HCT116 (cell line): ENCODE data around the gene SPTY2D1. TPM values are rescaled to one million over a fixed set of nuclear protein-coding genes. Genes with fewer than 3 reads are reported as not detected.
A peak's percentile ranks its signal among the peaks of the same experiment; 100 is the strongest.

Source experiments
- ATAC-seq: fragments of 200-7000 bp; cut with Tn5 transposase; 2 replicates; pipeline ENCODE4 v1.9.1; 2020; ENCODE audit warnings: mild to moderate bottlenecking, moderate library complexity
- BruUV-seq: library from RNA; stranded (reverse); fragments of 400-500 nt; replicated peaks from 2 replicates; lab custom pipeline; 2021; lab: Mats Ljungman, UMichigan
- CTCF ChIA-PET: fragments of 300-600 bp; sonication (Branson Sonifier 250); formaldehyde crosslinking; loops from one replicate; lab custom pipeline; 2021; ENCODE audit warnings: antibody characterized with exemption; lab: Charles Lee
- POLR2A ChIA-PET: fragments of 300-600, 350-600 bp; sonication (Branson Sonifier 250); formaldehyde crosslinking; loops from one replicate; lab custom pipeline; 2021; ENCODE audit warnings: antibody characterized with exemption; lab: Charles Lee
- RAD21 ChIA-PET, 2 experiments: fragments of 300-600 bp; sonication (Branson Sonifier 250); formaldehyde crosslinking; loops; one replicate each; lab custom pipeline; 2023; ENCODE audit warnings: low total read pairs in 2 of 2; ENCODE audit not compliant: uncharacterized antibody in 2 of 2, unreplicated experiment in 2 of 2, low non-redundant PET in 1 of 2; lab: Charles Lee
- DNase-seq: peaks from one replicate; pipeline ENCODE4 v3.0.0-alpha.2; 2010; ENCODE audit warnings: low read depth, low spot score
- H2AFZ ChIP-seq: fragments of 200-600 bp; shearing (Covaris generic), sonication (generic); 2 replicates; pipeline ENCODE4 v1.6.1; 2017; ENCODE audit warnings: low read depth, mixed run types, mixed read lengths, antibody characterized with exemption, low read length; ENCODE audit not compliant: poor library complexity, severe bottlenecking
- H3K27ac ChIP-seq: 2 replicates; pipeline ENCODE4 v1.5.1; 2012; ENCODE audit warnings: low read depth, low read length
- H3K27me3 ChIP-seq: fragments of 200-600 bp; sonication (generic); 2 replicates; pipeline ENCODE4 v1.6.1; 2016; ENCODE audit warnings: mixed run types, low read length, mixed read lengths; ENCODE audit not compliant: insufficient read depth
- H3K36me3 ChIP-seq, 2 experiments: fragments of 200-500 bp in 1 of 2; fragments of 200-600 bp in 1 of 2; sonication (Bioruptor generic) in 1 of 2; sonication (generic) in 1 of 2; 2 replicates each; pipeline versions ENCODE4 v1.5.1 to v1.6.1; 2014 to 2016; ENCODE audit warnings: low read length in 2 of 2, inconsistent platforms in 1 of 2, mixed read lengths in 1 of 2, mixed run types in 1 of 2; ENCODE audit not compliant: insufficient read depth in 2 of 2, control insufficient read depth in 1 of 2
- H3K4me1 ChIP-seq, 2 experiments: fragments of 200-600 bp in 1 of 2; sonication (generic) in 1 of 2; 2 replicates each; pipeline versions ENCODE4 v1.5.1 to v1.6.1; 2012 to 2017; ENCODE audit warnings: low read length in 2 of 2, inconsistent platforms in 1 of 2, mild to moderate bottlenecking in 1 of 2, mixed read lengths in 1 of 2, mixed run types in 1 of 2, moderate library complexity in 1 of 2; ENCODE audit not compliant: insufficient read depth in 2 of 2, control insufficient read depth in 1 of 2
- H3K4me2 ChIP-seq: fragments of 200-600 bp; sonication (generic); 2 replicates; pipeline ENCODE4 v1.6.1; 2017; ENCODE audit warnings: mixed run types, low read length, mixed read lengths
- H3K4me3 ChIP-seq, 2 experiments: fragments of 200-600 bp in 1 of 2; sonication (generic) in 1 of 2; replicated peaks in 1 of 2; 2 replicates each; pipeline ENCODE4 v1.5.1; 2011 to 2016; ENCODE audit warnings: low read length in 2 of 2, control low read depth in 1 of 2, low read depth in 1 of 2, mild to moderate bottlenecking in 1 of 2, mixed read lengths in 1 of 2, mixed run types in 1 of 2
- H3K79me2 ChIP-seq: fragments of 200-600 bp; sonication (generic); 2 replicates; pipeline ENCODE4 v1.6.1; 2017; ENCODE audit warnings: mild to moderate bottlenecking, mixed run types, low read length, moderate library complexity, mixed read lengths; ENCODE audit not compliant: insufficient read depth
- H3K9ac ChIP-seq: fragments of 200-600 bp; sonication (generic); 2 replicates; pipeline ENCODE4 v1.6.1; 2016; ENCODE audit warnings: low read length, mixed read lengths
- H3K9me2 ChIP-seq: fragments of 200-600 bp; sonication (generic), shearing (Covaris generic); 2 replicates; pipeline ENCODE4 v1.6.1; 2017; ENCODE audit warnings: mixed run types, mild to moderate bottlenecking, moderate library complexity; ENCODE audit not compliant: insufficient read depth
- H3K9me3 ChIP-seq, 2 experiments: fragments of 200-500 bp in 1 of 2; fragments of 200-600 bp in 1 of 2; sonication (Bioruptor generic) in 1 of 2; sonication (generic) in 1 of 2; 2 replicates each; pipeline ENCODE4 v1.6.1; 2014 to 2017; ENCODE audit warnings: low read length in 2 of 2, mixed read lengths in 2 of 2, inconsistent platforms in 1 of 2, low read depth in 1 of 2, mild to moderate bottlenecking in 1 of 2, mixed run types in 1 of 2, moderate library complexity in 1 of 2; ENCODE audit not compliant: control insufficient read depth in 1 of 2, insufficient read depth in 1 of 2
- H4K20me1 ChIP-seq: fragments of 200-600 bp; sonication (generic), shearing (Covaris generic); 2 replicates; pipeline ENCODE4 v1.6.1; 2017; ENCODE audit warnings: mixed run types, mild to moderate bottlenecking, moderate library complexity; ENCODE audit not compliant: insufficient read depth
- CBX3 ChIP-seq: IDR thresholded peaks from 2 replicates; pipeline ENCODE4 v1.6.1; 2012; ENCODE audit warnings: low read depth
- CEBPB ChIP-seq: IDR thresholded peaks from 2 replicates; pipeline ENCODE4 v1.6.1; 2012; ENCODE audit warnings: low read depth
- POLR2AphosphoS5 ChIP-seq: IDR thresholded peaks from 2 replicates; pipeline ENCODE4 v1.6.1; 2011; ENCODE audit warnings: mild to moderate bottlenecking, low read depth, low read length, moderate library complexity
- intact Hi-C: fragments of 100-400 bp; cut with micrococcal nuclease; formaldehyde crosslinking; loops from 2 replicates; pipeline ENCODE4 v1.10.0; 2022
- total RNA-seq: library from RNA; stranded (reverse); gene quantifications from one replicate; pipeline ENCODE4 v1.2.1, GENCODE V29; 2021; ENCODE audit not compliant: unreplicated experiment

Gene SPTY2D1
- total RNA-seq, 1 experiment from 2014 or later, result 19.7 TPM

DNA sequence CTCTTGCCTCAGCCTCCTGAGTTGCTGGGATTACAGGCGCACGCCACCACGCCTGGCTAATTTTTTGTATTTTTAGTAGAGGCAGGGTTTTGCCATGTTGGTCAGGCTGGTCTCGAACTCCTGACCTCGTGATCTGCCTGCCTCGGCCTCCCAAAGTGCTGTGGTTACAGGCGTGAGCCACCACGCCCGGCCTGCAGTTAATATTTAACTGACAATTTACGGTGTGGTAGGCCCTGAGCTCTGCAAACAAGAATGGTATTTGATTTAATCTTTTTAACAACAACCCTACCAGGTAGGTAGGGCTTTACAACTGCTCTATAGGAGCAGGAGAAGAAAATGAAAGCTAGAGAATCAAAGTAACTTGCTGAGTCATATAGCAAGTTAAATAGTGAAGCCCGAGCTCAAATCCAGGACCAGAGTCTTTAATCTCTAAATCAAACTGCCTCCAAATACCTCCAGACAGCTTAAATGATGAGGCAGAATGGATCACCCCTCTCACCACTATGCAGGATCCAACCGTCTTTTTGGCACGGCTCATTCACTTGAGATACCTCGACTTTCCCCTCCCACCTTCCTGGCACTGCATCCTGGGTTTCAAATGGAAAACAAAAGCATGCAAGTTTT is 55.1 kb downstream of the SPTY2D1 start:
- CTCF ChIA-PET, result no interaction called here
- peak; percentile 80 for ATAC-seq
- no peak for TF ChIP-seq POLR2AphosphoS5
- 0 out of 2 replicates have a peak, but pooled peaks have one; percentile 12 for TF ChIP-seq CBX3
- no TSS peak for BruUV-seq
- H3K79me2 ChIP-seq, result no peaks in the 10 kb centered on the region
- no peak for DNase-seq
- POLR2A ChIA-PET, result interaction anchor here (1.2 kb wide), 1 partner anchor 9 kb away, joined by 3 read pairs; the partner anchor contains the start of gene UEVLD
- RAD21 ChIA-PET, result no interaction called here
- no peaks in the 10 kb centered on the region for H3K9me3 ChIP-seq
- H3K9ac ChIP-seq, result peak overlapping the region; percentile 36; the same call in 1 of the 2 replicates
- no peaks in the 10 kb centered on the region for H3K27me3 ChIP-seq
- intact Hi-C loops, result no loop called here
- peak overlapping the region; percentile 18 to 28; a peak in 2 of 4 replicates for H3K4me3 ChIP-seq
- no peaks in the 10 kb centered on the region for H4K20me1 ChIP-seq
- H3K4me1 ChIP-seq, result peaks cover 14 to 17% of the 10 kb centered on the region in 2 experiments; a peak in 3 of 4 replicates
- peak overlapping the region; percentile 65 for H3K27ac ChIP-seq
- H3K36me3 ChIP-seq, result peaks cover 4 to 8% of the 10 kb centered on the region in 2 experiments; a peak in 1 of 4 replicates
- H3K9me2 ChIP-seq, result no peaks in the 10 kb centered on the region
- peak overlapping the region; percentile 63 for H3K4me2 ChIP-seq
- peak overlapping the region; percentile 6 for H2AFZ ChIP-seq

DNA sequence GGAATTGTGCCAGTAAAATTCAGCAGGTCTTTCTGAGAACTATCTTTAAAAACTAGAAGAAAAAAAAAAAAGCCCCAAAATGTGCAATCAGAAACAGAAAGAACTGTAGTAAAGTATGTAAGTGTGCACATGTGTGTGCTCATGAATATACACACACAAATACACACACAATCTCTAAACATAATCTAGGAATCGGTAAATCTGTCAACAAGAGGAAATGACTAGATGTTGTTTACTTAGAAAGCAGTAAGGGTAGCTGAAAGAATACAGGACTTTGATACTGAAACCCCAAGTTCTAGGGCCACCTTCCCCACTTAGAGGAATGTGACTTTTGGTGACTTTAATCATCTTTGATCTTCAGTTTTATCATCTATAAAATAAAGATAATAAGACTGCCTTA is 58.8 kb downstream of the SPTY2D1 start:
- Histone ChIP-seq H3K9ac (no peak overlapping the region), H3K4me2 (no peak overlapping the region), H3K79me2 (no peaks in the 10 kb centered on the region), H3K36me3 (peaks cover 4 to 8% of the 10 kb centered on the region in 2 experiments; a peak in 1 of 4 replicates), H3K9me3 (no peaks in the 10 kb centered on the region), H3K27me3 (no peaks in the 10 kb centered on the region), H3K4me3 (no peak overlapping the region), H2AFZ (no peak overlapping the region), H3K27ac (no peak overlapping the region), H3K4me1 (peaks cover 14 to 17% of the 10 kb centered on the region in 2 experiments; a peak in 3 of 4 replicates), H4K20me1 (no peaks in the 10 kb centered on the region), H3K9me2 (no peaks in the 10 kb centered on the region)
- RAD21 ChIA-PET, result no interaction called here
- BruUV-seq, result no TSS peak
- POLR2A ChIA-PET, result no interaction called here
- ATAC-seq (no peak), DNase-seq (no peak)
- TF ChIP-seq CEBPB, result no peak
- intact Hi-C loops, result no loop called here
- CTCF ChIA-PET, result no interaction called here
